H9 (cell line): Measurements from ENCODE around the gene RASL12. TPM values are rescaled to one million over a fixed set of nuclear protein-coding genes. Genes with fewer than 3 reads are reported as not detected.

Source experiments
- DNase-seq: peaks from one replicate; pipeline ENCODE4 v3.0.0-alpha.2; 2017
- H2AFZ ChIP-seq: one replicate; pipeline ENCODE4 v1.6.1; 2013; ENCODE audit warnings: mild to moderate bottlenecking, low read length, control low read depth, moderate library complexity
- H2AK5ac ChIP-seq: 2 replicates; pipeline ENCODE4 v1.6.1; 2013; ENCODE audit warnings: low read length, control low read depth, mixed read lengths; ENCODE audit not compliant: insufficient read length
- H2BK120ac ChIP-seq: one replicate; pipeline ENCODE4 v1.6.1; 2013; ENCODE audit warnings: low read depth, mild to moderate bottlenecking, low read length, control low read depth, inconsistent platforms; ENCODE audit not compliant: poor library complexity, severe bottlenecking
- H2BK12ac ChIP-seq: 2 replicates; pipeline ENCODE4 v1.6.1; 2013; ENCODE audit warnings: low read length, control low read depth, mixed read lengths, low read depth; ENCODE audit not compliant: insufficient read length
- H2BK15ac ChIP-seq: 2 replicates; pipeline ENCODE4 v1.6.1; 2013; ENCODE audit warnings: low read depth, low read length, control low read depth
- H2BK20ac ChIP-seq: one replicate; pipeline ENCODE4 v1.6.1; 2013; ENCODE audit warnings: low read depth, mild to moderate bottlenecking, low read length, control low read depth, inconsistent platforms; ENCODE audit not compliant: poor library complexity, severe bottlenecking
- H2BK5ac ChIP-seq: 2 replicates; pipeline ENCODE4 v1.6.1; 2013; ENCODE audit warnings: low read length, control low read depth, mixed read lengths; ENCODE audit not compliant: insufficient read length
- H3K14ac ChIP-seq: 2 replicates; pipeline ENCODE4 v1.6.1; 2013; ENCODE audit warnings: low read length, control low read depth; ENCODE audit not compliant: insufficient read depth
- H3K18ac ChIP-seq: 2 replicates; pipeline ENCODE4 v1.6.1; 2013; ENCODE audit warnings: low read depth, mild to moderate bottlenecking, mixed read lengths, low read length, control low read depth; ENCODE audit not compliant: insufficient read length
- H3K23ac ChIP-seq: 2 replicates; pipeline ENCODE4 v1.6.1; 2013; ENCODE audit warnings: low read length, control low read depth, mixed read lengths, low read depth; ENCODE audit not compliant: insufficient read length
- H3K23me2 ChIP-seq: 2 replicates; pipeline ENCODE4 v1.6.1; 2013; ENCODE audit warnings: low read depth, mild to moderate bottlenecking, mixed read lengths, low read length, control low read depth; ENCODE audit not compliant: insufficient read length, poor library complexity, severe bottlenecking
- H3K27ac ChIP-seq: 2 replicates; pipeline ENCODE4 v1.5.1; 2013; ENCODE audit warnings: low read length, control low read depth, mixed read lengths, low read depth; ENCODE audit not compliant: insufficient read length
- H3K27me3 ChIP-seq: 2 replicates; pipeline ENCODE4 v1.6.1; 2013; ENCODE audit warnings: low read length, control low read depth, inconsistent platforms; ENCODE audit not compliant: insufficient read depth
- H3K4ac ChIP-seq: 2 replicates; pipeline ENCODE4 v1.6.1; 2013; ENCODE audit warnings: low read depth, mild to moderate bottlenecking, control low read depth, inconsistent platforms, low read length, moderate library complexity
- H3K4me1 ChIP-seq: 2 replicates; pipeline ENCODE4 v1.6.1; 2013; ENCODE audit warnings: low read length, control low read depth, inconsistent platforms; ENCODE audit not compliant: insufficient read depth
- H3K4me2 ChIP-seq: 2 replicates; pipeline ENCODE4 v1.6.1; 2013; ENCODE audit warnings: low read length, control low read depth, mixed read lengths; ENCODE audit not compliant: insufficient read length, insufficient read depth
- H3K56ac ChIP-seq: 2 replicates; pipeline ENCODE4 v1.6.1; 2013; ENCODE audit warnings: low read depth, mild to moderate bottlenecking, mixed read lengths, low read length, control low read depth; ENCODE audit not compliant: insufficient read length
- H3K79me1 ChIP-seq: 2 replicates; pipeline ENCODE4 v1.6.1; 2013; ENCODE audit warnings: low read depth, mild to moderate bottlenecking, moderate library complexity, low read length, control low read depth, inconsistent platforms; ENCODE audit not compliant: insufficient read depth, poor library complexity, severe bottlenecking
- H3K79me2 ChIP-seq: 2 replicates; pipeline ENCODE4 v1.6.1; 2013; ENCODE audit warnings: low read length, control low read depth, inconsistent platforms; ENCODE audit not compliant: insufficient read depth
- H3K9ac ChIP-seq: 2 replicates; pipeline ENCODE4 v1.6.1; 2013; ENCODE audit warnings: low read length, control low read depth, mixed read lengths; ENCODE audit not compliant: insufficient read length; ENCODE audit errors: extremely low read depth
- H3K9me3 ChIP-seq: one replicate; pipeline ENCODE4 v1.6.1; 2013; ENCODE audit warnings: low read depth, low read length, inconsistent platforms; ENCODE audit not compliant: control insufficient read depth
- H3T11ph ChIP-seq: one replicate; pipeline ENCODE4 v1.6.1; 2013; ENCODE audit warnings: mild to moderate bottlenecking, low read length, control low read depth, inconsistent platforms
- H4K20me1 ChIP-seq: one replicate; pipeline ENCODE4 v1.6.1; 2013; ENCODE audit not compliant: control insufficient read depth, insufficient read length, insufficient read depth
- H4K5ac ChIP-seq: 2 replicates; pipeline ENCODE4 v1.6.1; 2013; ENCODE audit warnings: low read depth, mild to moderate bottlenecking, mixed read lengths, low read length, control low read depth; ENCODE audit not compliant: insufficient read length
- H4K8ac ChIP-seq: replicated peaks from 2 replicates; pipeline ENCODE4 v1.6.1; 2013; ENCODE audit warnings: low read length, control low read depth, mixed read lengths, low read depth; ENCODE audit not compliant: insufficient read length
- H4K91ac ChIP-seq: 2 replicates; pipeline ENCODE4 v1.6.1; 2013; ENCODE audit warnings: low read depth, mild to moderate bottlenecking, moderate library complexity, mixed read lengths, low read length, control low read depth; ENCODE audit not compliant: insufficient read length
- H3K27ac Mint-ChIP-seq, 3 experiments: 2 replicates in 2 of 3; 3 replicates in 1 of 3; pipeline ENCODE4 v1.8.0; 2020 to 2021; ENCODE audit warnings: mixed read lengths in 3 of 3, mild to moderate bottlenecking in 1 of 3, moderate library complexity in 1 of 3
- H3K27me3 Mint-ChIP-seq: 2 replicates; pipeline ENCODE4 v1.8.0; 2021; ENCODE audit warnings: low read depth, mild to moderate bottlenecking, moderate library complexity, mixed read lengths
- H3K36me3 Mint-ChIP-seq, 3 experiments: 2 replicates in 2 of 3; 3 replicates in 1 of 3; pipeline ENCODE4 v1.8.0; 2020 to 2021; ENCODE audit warnings: low read depth in 3 of 3, mixed read lengths in 3 of 3; ENCODE audit not compliant: insufficient read depth in 1 of 3
- H3K4me1 Mint-ChIP-seq, 2 experiments: 2 replicates each; pipeline ENCODE4 v1.8.0; 2020; ENCODE audit warnings: mixed read lengths in 2 of 2
- H3K4me3 Mint-ChIP-seq, 2 experiments: 2 replicates in 1 of 2; 3 replicates in 1 of 2; pipeline ENCODE4 v1.8.0; 2020 to 2021; ENCODE audit warnings: mild to moderate bottlenecking in 2 of 2, mixed read lengths in 2 of 2, moderate library complexity in 1 of 2
- H3K9me3 Mint-ChIP-seq, 2 experiments: 2 replicates in 1 of 2; 3 replicates in 1 of 2; pipeline ENCODE4 v1.8.0; 2020; ENCODE audit warnings: mild to moderate bottlenecking in 2 of 2, mixed read lengths in 2 of 2, moderate library complexity in 1 of 2
- WGBS: extraction: QIAGEN DNeasy Blood & Tissue Kit; methylation state at CpG from one replicate; pipeline ENCODE4 v1.1.7; 2013; ENCODE audit warnings: missing lambda C conversion rate, low lambda C conversion rate, mixed read lengths; ENCODE audit not compliant: insufficient read length; ENCODE audit errors: extremely low coverage; 5-methylcytosine and 5-hydroxymethylcytosine counted together
- total RNA-seq: library from RNA; stranded (reverse); gene quantifications from 2 replicates; pipeline ENCODE4 v1.2.1, GENCODE V29; 2021
- TF ChIP-seq, protein P1 (sequence below): fragments of 200-600 bp; sonication (generic); conservative IDR thresholded peaks from 3 replicates; pipeline ENCODE4 v1.8.0; 2021; ENCODE audit warnings: antibody characterized with exemption, mild to moderate bottlenecking

The RASL12 gene
- total RNA-seq, 1 experiment from 2014 or later = 7.5 TPM

- H3K23ac ChIP-seq = no peak overlapping the region
- no peaks in the 10 kb centered on the region for H3K23me2 ChIP-seq
- no peak overlapping the region for H3K4me2 ChIP-seq
- no peak overlapping the region for H3K56ac ChIP-seq
- no peak overlapping the region for H2BK120ac ChIP-seq
- H3K4ac ChIP-seq = no peak overlapping the region
- H3K36me3 Mint-ChIP-seq = no peaks in the 10 kb centered on the region
- H3K4me1 ChIP-seq = no peaks in the 10 kb centered on the region
- H3K9me3 ChIP-seq = no peaks in the 10 kb centered on the region
- H3K9me3 Mint-ChIP-seq = no peaks in the 10 kb centered on the region
- WGBS = no CpG with 5 or more reads among the region's 6 CpGs
- no peak overlapping the region for H2BK12ac ChIP-seq
- no peak overlapping the region for H3K27ac Mint-ChIP-seq
- H2BK5ac ChIP-seq = no peak overlapping the region
- no peak overlapping the region for H3K4me3 Mint-ChIP-seq
- H3K27me3 Mint-ChIP-seq = peaks cover 5% of the 10 kb centered on the region; the same call in 1 of the 2 replicates
- H2AK5ac ChIP-seq = no peak overlapping the region
- H3T11ph ChIP-seq = no peak overlapping the region
- H3K9ac ChIP-seq = no peak overlapping the region
- no peak overlapping the region for H3K14ac ChIP-seq
- H3K4me1 Mint-ChIP-seq = peaks cover 6 to 8% of the 10 kb centered on the region in 2 experiments
- H4K8ac ChIP-seq = no peak overlapping the region
- H3K79me2 ChIP-seq = no peaks in the 10 kb centered on the region
- no peaks in the 10 kb centered on the region for H4K20me1 ChIP-seq
- no peak overlapping the region for H3K27ac ChIP-seq
- no peak overlapping the region for H2BK15ac ChIP-seq
- TF ChIP-seq, protein P1, sequence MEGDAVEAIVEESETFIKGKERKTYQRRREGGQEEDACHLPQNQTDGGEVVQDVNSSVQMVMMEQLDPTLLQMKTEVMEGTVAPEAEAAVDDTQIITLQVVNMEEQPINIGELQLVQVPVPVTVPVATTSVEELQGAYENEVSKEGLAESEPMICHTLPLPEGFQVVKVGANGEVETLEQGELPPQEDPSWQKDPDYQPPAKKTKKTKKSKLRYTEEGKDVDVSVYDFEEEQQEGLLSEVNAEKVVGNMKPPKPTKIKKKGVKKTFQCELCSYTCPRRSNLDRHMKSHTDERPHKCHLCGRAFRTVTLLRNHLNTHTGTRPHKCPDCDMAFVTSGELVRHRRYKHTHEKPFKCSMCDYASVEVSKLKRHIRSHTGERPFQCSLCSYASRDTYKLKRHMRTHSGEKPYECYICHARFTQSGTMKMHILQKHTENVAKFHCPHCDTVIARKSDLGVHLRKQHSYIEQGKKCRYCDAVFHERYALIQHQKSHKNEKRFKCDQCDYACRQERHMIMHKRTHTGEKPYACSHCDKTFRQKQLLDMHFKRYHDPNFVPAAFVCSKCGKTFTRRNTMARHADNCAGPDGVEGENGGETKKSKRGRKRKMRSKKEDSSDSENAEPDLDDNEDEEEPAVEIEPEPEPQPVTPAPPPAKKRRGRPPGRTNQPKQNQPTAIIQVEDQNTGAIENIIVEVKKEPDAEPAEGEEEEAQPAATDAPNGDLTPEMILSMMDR = no peak
- H2AFZ ChIP-seq = no peak overlapping the region
- no peak overlapping the region for H2BK20ac ChIP-seq
- H3K27me3 ChIP-seq = no peaks in the 10 kb centered on the region
- no peak overlapping the region for H4K91ac ChIP-seq
- no peak overlapping the region for H4K5ac ChIP-seq
- no peak for DNase-seq
- no peak overlapping the region for H3K18ac ChIP-seq
- no peaks in the 10 kb centered on the region for H3K79me1 ChIP-seq
Observed at GRCh38 chr15:65040461-65040860, 27.3 kb downstream of the RASL12 start.
